Measurements from ENCODE around the gene CAPN13.

CAPN13 gene
- 0 reads per million in 4 experiments for total RNA-seq

- DNase-seq = no peak
These were observed at the start of gene CAPN13 for GRCh38 chr2:30807249-30807648. TSS of gene CAPN13 (minus strand) at chr2:30807446. CDS start at chr2:30787325, 20,121 bp downstream.

GRCh38 chr2:30847841-30848240 lies 40.6 kb upstream of the CAPN13 start:
- DNase-seq = no peak

- no peak for DNase-seq
These were observed 40.1 kb upstream of the CAPN13 start for GRCh38 chr2:30847329-30847728.

- no peak for DNase-seq
These were observed 21.3 kb upstream of the CAPN13 start for GRCh38 chr2:30828586-30828985.

GRCh38 chr2:30826916-30827315 lies 19.7 kb upstream of the CAPN13 start:
- DNase-seq = no peak

GRCh38 chr2:30826481-30826880 lies 19.2 kb upstream of the CAPN13 start:
- no peak for DNase-seq

- no peak for DNase-seq
These were observed 16.2 kb upstream of the CAPN13 start for GRCh38 chr2:30823452-30823851.

- DNase-seq = no peak
These were observed 14.7 kb upstream of the CAPN13 start for GRCh38 chr2:30821960-30822359.

GRCh38 chr2:30820381-30821055 lies 13.3 kb upstream of the CAPN13 start:
- no peak for DNase-seq

- no peak for DNase-seq
These were observed 2.7 kb upstream of the CAPN13 start for GRCh38 chr2:30809938-30810337.

- no peak for DNase-seq
These were observed 1.4 kb upstream of the CAPN13 start for GRCh38 chr2:30808695-30809094.

GRCh38 chr2:30803281-30803680 lies 4.0 kb downstream of the CAPN13 start:
- no peak for DNase-seq

GRCh38 chr2:30802611-30803010 lies 4.6 kb downstream of the CAPN13 start:
- DNase-seq = no peak

- no peak for DNase-seq
These were observed 5.3 kb downstream of the CAPN13 start for GRCh38 chr2:30801821-30802455.

- DNase-seq = no peak
These were observed 7.1 kb downstream of the CAPN13 start for GRCh38 chr2:30800159-30800558.

GRCh38 chr2:30799366-30799765 lies 7.9 kb downstream of the CAPN13 start:
- no peak for DNase-seq

GRCh38 chr2:30798536-30798991 lies 8.7 kb downstream of the CAPN13 start:
- DNase-seq = no peak

- no peak for DNase-seq
These were observed 9.7 kb downstream of the CAPN13 start for GRCh38 chr2:30797381-30798015.

GRCh38 chr2:30796699-30797098 lies 10.5 kb downstream of the CAPN13 start:
- DNase-seq = no peak

- no peak for DNase-seq
These were observed 14.7 kb downstream of the CAPN13 start for GRCh38 chr2:30792521-30792920.

- DNase-seq = no peak
These were observed 16.4 kb downstream of the CAPN13 start for GRCh38 chr2:30790879-30791278.

- DNase-seq = no peak
These were observed 17.5 kb downstream of the CAPN13 start for GRCh38 chr2:30789670-30790210.

GRCh38 chr2:30786923-30787685 lies 20.1 kb downstream of the CAPN13 start:
- no peak for DNase-seq
